Stomach (tissue), 4 donors: ENCODE results near the gene ASIC2.
A peak's percentile ranks its signal among the peaks of the same experiment; 100 is the strongest.

ENCODE experiments used
- CTCF ChIP-seq, 7 experiments: fragments of 450-650 bp in 4 of 7; fragments of 200-600 bp in 3 of 7; sonication (generic) in 3 of 7; IDR thresholded peaks; one replicate each; pipeline ENCODE4 v1.5.1; 2016 to 2019; ENCODE audit warnings: antibody characterized with exemption in 7 of 7, control low read depth in 2 of 7, mild to moderate bottlenecking in 1 of 7
- POLR2A ChIP-seq, 4 donors: fragments of 450-650 bp; IDR thresholded peaks; one replicate each; pipeline ENCODE4 v1.6.1; 2016; ENCODE audit warnings: antibody characterized with exemption in 4 of 4, control low read depth in 2 of 4, mild to moderate bottlenecking in 1 of 4, moderate library complexity in 1 of 4
- POLR2AphosphoS5 ChIP-seq, 3 donors: sonication (generic); formaldehyde crosslinking; IDR thresholded peaks; one replicate each; pipeline ENCODE4 v1.6.1; 2016; ENCODE audit warnings: antibody characterized with exemption in 3 of 3

GRCh38 chr17:33284022-33284421 is 9.1 kb downstream of the ASIC2 start:
- TF ChIP-seq CTCF (IDR thresholded peaks at IDR 0.05) (no peak), POLR2A (IDR thresholded peaks at IDR 0.05) (no peak), POLR2AphosphoS5 (IDR thresholded peaks at IDR 0.05) (peak in 1 of 3 donors; percentile 70)
